Adrenal gland (tissue), 5 donors: ENCODE measurements around the gene KIAA1755.

ENCODE experiments used
- POLR2A ChIP-seq, 2 donors: fragments of 450-650 bp; IDR thresholded peaks; one replicate each; pipeline ENCODE4 v1.6.1; 2017; ENCODE audit warnings: antibody characterized with exemption in 2 of 2, mild to moderate bottlenecking in 2 of 2, moderate library complexity in 1 of 2
- TF ChIP-seq, protein P1 (sequence below), 6 experiments: fragments of 450-650 bp in 4 of 6; fragments of 200-600 bp in 2 of 6; sonication (generic) in 1 of 6; IDR thresholded peaks; 1 replicate in 5 of 6; 2 replicates in 1 of 6; pipeline versions ENCODE4 v1.5.1 to v1.8.0; 2016 to 2021; ENCODE audit warnings: antibody characterized with exemption in 6 of 6, mild to moderate bottlenecking in 2 of 6, moderate library complexity in 1 of 6
- donor health status: DM: no; HTN: no; CAD: no.

DNA sequence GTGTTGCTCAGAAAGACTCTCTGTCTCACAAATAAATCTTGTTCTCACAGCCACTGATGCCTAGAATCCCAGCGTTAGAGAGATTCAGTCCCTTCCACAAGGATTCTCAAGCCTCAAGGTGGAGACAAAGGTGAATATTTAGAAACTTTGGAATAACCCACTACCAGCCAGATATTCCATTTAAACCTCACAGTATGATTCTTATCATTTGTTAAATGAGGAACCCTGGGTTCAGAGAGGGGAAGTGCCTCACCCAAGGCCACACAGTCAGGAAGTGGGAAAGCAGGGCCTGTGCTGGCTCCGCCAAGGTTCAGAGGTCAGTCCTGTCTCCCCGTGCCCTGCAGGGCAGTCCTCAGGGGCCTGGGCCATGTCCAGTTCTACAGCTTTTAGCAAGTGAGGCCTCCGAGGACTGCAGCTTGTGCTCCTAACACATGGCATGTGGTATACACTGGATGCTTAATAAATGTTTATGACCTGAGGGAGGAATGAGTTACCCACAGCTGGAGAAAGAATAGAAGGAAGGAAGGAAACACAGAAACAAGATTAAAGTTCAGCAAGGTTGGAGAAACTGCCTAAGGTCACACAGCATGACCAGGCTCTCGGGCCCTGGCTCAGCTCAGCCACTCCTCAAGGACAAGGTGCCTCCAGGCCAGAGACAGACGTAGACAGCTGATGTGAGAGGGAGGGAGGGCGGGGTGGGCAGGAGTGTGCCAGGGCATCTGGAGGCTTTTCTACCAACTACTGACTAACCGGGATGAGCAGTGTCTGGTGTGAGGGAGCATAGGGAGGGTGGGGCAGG lies 91.5 kb downstream of the KIAA1755 start:
- TF ChIP-seq, protein P1, sequence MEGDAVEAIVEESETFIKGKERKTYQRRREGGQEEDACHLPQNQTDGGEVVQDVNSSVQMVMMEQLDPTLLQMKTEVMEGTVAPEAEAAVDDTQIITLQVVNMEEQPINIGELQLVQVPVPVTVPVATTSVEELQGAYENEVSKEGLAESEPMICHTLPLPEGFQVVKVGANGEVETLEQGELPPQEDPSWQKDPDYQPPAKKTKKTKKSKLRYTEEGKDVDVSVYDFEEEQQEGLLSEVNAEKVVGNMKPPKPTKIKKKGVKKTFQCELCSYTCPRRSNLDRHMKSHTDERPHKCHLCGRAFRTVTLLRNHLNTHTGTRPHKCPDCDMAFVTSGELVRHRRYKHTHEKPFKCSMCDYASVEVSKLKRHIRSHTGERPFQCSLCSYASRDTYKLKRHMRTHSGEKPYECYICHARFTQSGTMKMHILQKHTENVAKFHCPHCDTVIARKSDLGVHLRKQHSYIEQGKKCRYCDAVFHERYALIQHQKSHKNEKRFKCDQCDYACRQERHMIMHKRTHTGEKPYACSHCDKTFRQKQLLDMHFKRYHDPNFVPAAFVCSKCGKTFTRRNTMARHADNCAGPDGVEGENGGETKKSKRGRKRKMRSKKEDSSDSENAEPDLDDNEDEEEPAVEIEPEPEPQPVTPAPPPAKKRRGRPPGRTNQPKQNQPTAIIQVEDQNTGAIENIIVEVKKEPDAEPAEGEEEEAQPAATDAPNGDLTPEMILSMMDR (IDR thresholded peaks at IDR 0.05): no peak
- no peak for TF ChIP-seq POLR2A (IDR thresholded peaks at IDR 0.05)
